IMR-90 (cell line): ENCODE measurements around the gene LRSAM1. TPM values are rescaled to one million over a fixed set of nuclear protein-coding genes. Genes with fewer than 3 reads are reported as not detected.
"Not testable (repeated sequence)": the region's sequence is repeated elsewhere in the genome, so short reads cannot be mapped to it uniquely, and the experiment has no call there.

Experiments used
- ATAC-seq: fragments of 200-7000 bp; cut with Tn5 transposase; 2 replicates; pipeline ENCODE4 v1.9.1; 2020; ENCODE audit warnings: low read depth, mild to moderate bottlenecking, moderate library complexity
- BruUV-seq: library from RNA; stranded (reverse); fragments of 400-500 nt; replicated peaks from 2 replicates; lab custom pipeline; 2021; lab: Mats Ljungman, UMichigan
- CTCF ChIA-PET: fragments of 300-600 bp; formaldehyde crosslinking; extraction: SDS; loops from one replicate; lab custom pipeline; 2021; ENCODE audit warnings: antibody characterized with exemption; lab: Yijun Ruan, JAX
- POLR2A ChIA-PET: fragments of 300-600 bp; sonication (Branson Sonifier 250); formaldehyde crosslinking; loops from one replicate; lab custom pipeline; 2022; ENCODE audit warnings: antibody characterized with exemption; ENCODE audit not compliant: unreplicated experiment; lab: Charles Lee
- DNase-seq: peaks from one replicate; pipeline ENCODE4 v3.0.0; 2013
- H2AFZ ChIP-seq: replicated peaks from 2 replicates; pipeline ENCODE3; 2013; ENCODE audit warnings: low read length, mild to moderate bottlenecking; ENCODE audit not compliant: poor library complexity
- H2AK5ac ChIP-seq: 2 replicates; pipeline ENCODE4 v1.6.1; 2013; ENCODE audit warnings: low read depth, low read length, inconsistent platforms
- H2AK9ac ChIP-seq: replicated peaks from 2 replicates; pipeline ENCODE3; 2013; ENCODE audit warnings: mild to moderate bottlenecking, low read depth, low read length, moderate library complexity; ENCODE audit not compliant: poor library complexity
- H2BK120ac ChIP-seq: 2 replicates; pipeline ENCODE4 v1.6.1; 2013; ENCODE audit warnings: low read depth, low read length, inconsistent platforms
- H2BK15ac ChIP-seq: 3 replicates; pipeline ENCODE4 v1.6.1; 2013; ENCODE audit warnings: low read depth, low read length, inconsistent platforms
- H2BK20ac ChIP-seq: 2 replicates; pipeline ENCODE4 v1.6.1; 2013; ENCODE audit warnings: low read depth, mild to moderate bottlenecking, inconsistent platforms, low read length, moderate library complexity
- H2BK5ac ChIP-seq: 2 replicates; pipeline ENCODE4 v1.6.1; 2013; ENCODE audit warnings: mild to moderate bottlenecking, low read depth, low read length, inconsistent platforms; ENCODE audit not compliant: poor library complexity, severe bottlenecking
- H3K14ac ChIP-seq: replicated peaks from 2 replicates; pipeline ENCODE4 v1.6.1; 2013; ENCODE audit warnings: low read depth, low read length, inconsistent platforms
- H3K18ac ChIP-seq: 2 replicates; pipeline ENCODE4 v1.6.1; 2013; ENCODE audit warnings: low read depth, low read length, control low read depth
- H3K23ac ChIP-seq: 2 replicates; pipeline ENCODE4 v1.6.1; 2013; ENCODE audit warnings: low read depth, low read length, inconsistent platforms
- H3K27ac ChIP-seq: 2 replicates; pipeline ENCODE4 v1.5.1; 2013; ENCODE audit warnings: mild to moderate bottlenecking, control low read depth, low read length; ENCODE audit not compliant: insufficient read depth
- H3K27me3 ChIP-seq: 2 replicates; pipeline ENCODE4 v1.6.1; 2013; ENCODE audit warnings: low read length; ENCODE audit not compliant: control insufficient read depth, insufficient read depth
- H3K36me3 ChIP-seq: 2 replicates; pipeline ENCODE4 v1.6.1; 2013; ENCODE audit warnings: low read length, mixed read lengths; ENCODE audit not compliant: control insufficient read depth, insufficient read depth
- H3K4ac ChIP-seq: 2 replicates; pipeline ENCODE4 v1.6.1; 2013; ENCODE audit warnings: low read depth, low read length, inconsistent platforms
- H3K4me1 ChIP-seq: 2 replicates; pipeline ENCODE4 v1.6.1; 2013; ENCODE audit warnings: low read length, mixed read lengths; ENCODE audit not compliant: control insufficient read depth, insufficient read depth
- H3K4me2 ChIP-seq: 2 replicates; pipeline ENCODE4 v1.6.1; 2013; ENCODE audit warnings: low read depth, mild to moderate bottlenecking, control low read depth, low read length, moderate library complexity
- H3K4me3 ChIP-seq: 2 replicates; pipeline ENCODE4 v1.5.1; 2013; ENCODE audit warnings: low read depth, mild to moderate bottlenecking, control low read depth, low read length, moderate library complexity; ENCODE audit not compliant: insufficient read depth
- H3K56ac ChIP-seq: 2 replicates; pipeline ENCODE4 v1.6.1; 2013; ENCODE audit warnings: low read length, inconsistent platforms; ENCODE audit not compliant: insufficient read depth; ENCODE audit errors: extremely low read depth
- H3K79me1 ChIP-seq, 2 experiments: 2 replicates each; pipeline ENCODE4 v1.6.1; 2013; ENCODE audit warnings: low read length in 2 of 2, inconsistent platforms in 1 of 2, low read depth in 1 of 2
- H3K9ac ChIP-seq: 2 replicates; pipeline ENCODE4 v1.6.1; 2013; ENCODE audit warnings: low read depth, low read length, control low read depth
- H3K9me1 ChIP-seq: 2 replicates; pipeline ENCODE4 v1.6.1; 2013; ENCODE audit warnings: low read length, inconsistent platforms; ENCODE audit not compliant: insufficient read depth
- H3K9me3 ChIP-seq: 2 replicates; pipeline ENCODE4 v1.6.1; 2013; ENCODE audit warnings: low read length; ENCODE audit not compliant: control insufficient read depth, insufficient read depth
- H4K20me1 ChIP-seq: 2 replicates; pipeline ENCODE4 v1.6.1; 2013; ENCODE audit warnings: low read length, inconsistent platforms; ENCODE audit not compliant: insufficient read depth
- H4K5ac ChIP-seq: 2 replicates; pipeline ENCODE4 v1.6.1; 2013; ENCODE audit warnings: mild to moderate bottlenecking, low read depth, low read length, control low read depth
- H4K8ac ChIP-seq, 2 experiments: 2 replicates each; pipeline ENCODE4 v1.6.1; 2013; ENCODE audit warnings: low read depth in 2 of 2, low read length in 2 of 2, control low read depth in 1 of 2, inconsistent platforms in 1 of 2
- H4K91ac ChIP-seq: 2 replicates; pipeline ENCODE4 v1.6.1; 2013; ENCODE audit warnings: low read depth, low read length, inconsistent platforms; ENCODE audit not compliant: insufficient read depth
- WGBS, 2 experiments: methylation state at CpG; one replicate each; pipeline versions ENCODE4 v1.1.5 to v1.1.7; 2013; ENCODE audit warnings: missing lambda C conversion rate in 2 of 2; ENCODE audit not compliant: insufficient read length in 1 of 2; ENCODE audit errors: extremely low coverage in 2 of 2; 5-methylcytosine and 5-hydroxymethylcytosine counted together
- dilution Hi-C: fragments of 300-500 bp; cut with HindIII; formaldehyde crosslinking; loops from one replicate; pipeline ENCODE4 v1.14.3; 2018; ENCODE audit warnings: low sequenced_read_pairs; ENCODE audit not compliant: unreplicated experiment
- in situ Hi-C: fragments of 300-500 bp; cut with MboI; formaldehyde crosslinking; loops from 3 replicates; pipeline ENCODE4 v1.14.3; 2019; ENCODE audit warnings: low sequenced_read_pairs, inconsistent platforms, mixed read lengths
- intact Hi-C: fragments of 100-400 bp; cut with micrococcal nuclease; formaldehyde crosslinking; loops from 2 replicates; pipeline ENCODE4 v1.10.0; 2022
- polyA plus RNA-seq, 3 experiments: library from polyadenylated mRNA; depleted of rRNA; stranded (reverse); fragments of >200 nt; gene quantifications; 2 replicates each; pipeline ENCODE4 v1.2.3, GENCODE V29; 2012; ENCODE audit warnings: low replicate concordance in 1 of 3
- total RNA-seq: library from RNA; depleted of rRNA; stranded (reverse); fragments of >200 nt; gene quantifications from 2 replicates; pipeline ENCODE4 v1.2.3, GENCODE V29; 2012

The LRSAM1 gene
- total and polyA plus RNA-seq, 2 of the 4 experiments (the other 2 are of a cell fraction), result 3.0 to 9.3 TPM

DNA sequence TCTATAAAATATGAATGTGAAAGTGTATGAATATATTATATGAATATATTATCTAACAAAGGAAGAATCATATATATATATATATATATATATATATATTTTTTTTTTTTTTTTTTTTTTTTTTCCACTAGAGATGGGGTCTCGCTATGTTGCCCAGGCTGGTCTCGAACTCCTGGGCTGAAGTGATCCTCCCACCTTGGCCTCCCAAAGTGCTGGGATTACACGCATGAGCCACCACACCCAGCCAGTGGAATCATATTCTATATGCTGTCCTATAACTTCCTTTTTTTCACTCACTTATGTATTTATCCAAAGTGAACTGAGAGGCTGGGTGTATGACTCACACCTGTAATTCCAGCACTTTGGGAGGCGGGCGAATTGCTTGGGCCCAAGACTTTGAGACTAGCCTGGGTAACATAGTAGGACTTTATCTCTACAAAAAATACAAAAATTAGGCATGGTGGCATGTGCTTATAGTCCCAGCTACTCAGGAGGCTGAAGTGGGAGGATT lies 15.2 kb downstream of the LRSAM1 start:
- H4K91ac ChIP-seq, ATAC-seq, H2AK5ac ChIP-seq, H4K8ac ChIP-seq, H3K18ac ChIP-seq, H2BK5ac ChIP-seq, H3K27me3 ChIP-seq, H3K14ac ChIP-seq, H4K20me1 ChIP-seq, H3K4ac ChIP-seq, DNase-seq, H3K23ac ChIP-seq, in situ Hi-C loops, intact Hi-C loops, H3K9me1 ChIP-seq, H3K56ac ChIP-seq, BruUV-seq, H2AK9ac ChIP-seq, H3K79me1 ChIP-seq, H3K4me1 ChIP-seq, H3K4me2 ChIP-seq, H2BK120ac ChIP-seq, H2BK20ac ChIP-seq, H2BK15ac ChIP-seq, H3K9me3 ChIP-seq, H4K5ac ChIP-seq, H3K4me3 ChIP-seq, H3K9ac ChIP-seq, dilution Hi-C loops, H3K27ac ChIP-seq, H2AFZ ChIP-seq: not testable (repeated sequence)
- no CpG with 5 or more reads among the region's 5 CpGs for WGBS, 2 experiments
- POLR2A ChIA-PET, result interaction anchor here (0.6 kb wide), 1 partner anchor 449 kb away, joined by 5 read pairs; no protein-coding TSS in a partner anchor
- CTCF ChIA-PET, result interaction anchor here (0.6 kb wide), 1 partner anchor 10 kb away, joined by 3 read pairs; no protein-coding TSS in a partner anchor
- peaks cover 37% of the 10 kb centered on the region for H3K36me3 ChIP-seq
